Measurements from ENCODE around the gene DNMT3B.
"Not testable (repeated sequence)": the region's sequence is repeated elsewhere in the genome, so short reads cannot be mapped to it uniquely, and the experiment has no call there.

Gene DNMT3B

DNA sequence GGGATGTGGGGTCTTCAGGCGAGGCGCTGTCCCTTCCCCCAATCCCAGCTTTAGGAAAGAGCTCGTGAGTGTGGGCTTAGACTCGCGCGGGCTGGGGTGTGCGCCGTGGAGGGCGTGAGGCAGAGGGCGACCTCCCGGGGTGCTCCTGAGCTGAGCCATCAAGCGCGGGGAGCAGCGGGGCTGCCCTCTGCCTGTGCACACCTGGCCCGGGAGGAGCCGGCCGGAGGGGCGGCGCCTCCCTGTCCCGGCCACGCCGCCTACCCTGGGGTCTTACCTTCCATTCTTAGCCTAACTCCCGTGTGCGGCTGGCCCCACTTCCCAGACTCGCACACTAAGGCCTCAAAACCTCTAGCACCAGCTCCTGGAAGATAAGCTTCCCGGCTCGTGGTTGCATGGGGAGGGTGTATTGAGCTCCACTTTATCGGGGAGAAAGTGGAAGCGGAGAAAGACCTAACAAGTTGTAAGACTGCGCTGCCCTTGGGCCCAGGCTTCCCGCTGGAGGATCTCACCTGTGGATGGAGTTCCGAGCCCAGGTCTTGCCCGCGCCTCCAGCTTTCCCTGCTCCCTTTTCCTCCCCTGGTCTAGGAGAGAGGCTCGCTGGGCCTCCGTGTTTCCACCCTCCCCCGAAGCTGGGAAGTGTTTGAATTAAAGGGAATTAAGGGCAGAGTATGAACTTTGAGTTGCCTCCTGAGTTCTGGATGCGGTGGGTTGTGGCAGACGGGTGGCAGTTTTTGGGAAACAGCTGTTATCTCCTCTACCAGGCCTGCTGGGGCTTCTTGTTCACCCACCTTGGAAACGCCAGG, 1.2 kb downstream of the DNMT3B start:
- DNase-seq: peak in 1 of 3 donors; percentile 21

DNA sequence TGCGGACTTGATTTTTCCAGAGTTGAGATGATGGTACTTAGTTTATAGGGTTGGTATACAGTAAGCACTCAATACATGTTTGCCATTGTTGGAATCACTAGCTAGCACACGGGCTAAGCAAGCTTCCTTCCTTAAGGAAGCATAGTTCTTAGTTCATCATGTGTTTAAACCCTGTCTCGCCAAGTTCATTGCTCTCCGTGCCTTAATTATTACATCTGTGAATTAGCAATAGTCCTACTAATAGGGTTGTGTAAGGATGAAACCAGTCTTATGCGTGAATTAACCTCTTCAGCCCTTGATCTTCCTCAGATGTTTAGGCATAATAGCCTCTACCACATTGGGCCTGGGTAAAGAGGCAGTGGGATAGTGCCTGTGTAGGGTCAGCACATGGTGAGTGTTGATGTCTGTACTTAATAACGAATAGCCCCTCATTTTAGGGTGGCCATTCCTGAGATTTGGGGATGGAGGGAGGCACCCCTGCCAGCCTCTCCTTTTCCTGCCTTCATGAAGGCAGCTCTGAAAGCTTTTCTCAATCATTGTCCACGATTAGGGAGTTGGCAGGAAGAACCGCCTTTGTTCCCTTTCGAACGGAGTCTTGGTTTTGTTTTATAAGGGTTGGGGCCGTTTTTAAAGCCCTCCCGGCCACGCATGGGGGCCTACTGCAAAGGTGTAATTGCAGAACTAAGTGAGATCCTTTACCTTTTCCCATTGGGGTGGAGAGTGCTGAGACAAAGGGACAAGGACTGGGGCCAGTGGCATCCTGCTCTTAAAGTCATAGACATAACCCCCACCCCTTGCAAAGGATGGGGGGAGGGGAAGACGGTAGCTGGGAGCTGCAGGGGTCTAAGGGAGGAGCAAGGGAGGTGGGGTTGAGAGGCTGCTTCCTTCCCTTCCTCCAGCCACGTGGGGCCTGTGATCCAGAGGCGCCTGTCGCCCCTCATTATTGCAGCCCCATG, 2.1 kb downstream of the DNMT3B start:
- no peak for DNase-seq

DNA sequence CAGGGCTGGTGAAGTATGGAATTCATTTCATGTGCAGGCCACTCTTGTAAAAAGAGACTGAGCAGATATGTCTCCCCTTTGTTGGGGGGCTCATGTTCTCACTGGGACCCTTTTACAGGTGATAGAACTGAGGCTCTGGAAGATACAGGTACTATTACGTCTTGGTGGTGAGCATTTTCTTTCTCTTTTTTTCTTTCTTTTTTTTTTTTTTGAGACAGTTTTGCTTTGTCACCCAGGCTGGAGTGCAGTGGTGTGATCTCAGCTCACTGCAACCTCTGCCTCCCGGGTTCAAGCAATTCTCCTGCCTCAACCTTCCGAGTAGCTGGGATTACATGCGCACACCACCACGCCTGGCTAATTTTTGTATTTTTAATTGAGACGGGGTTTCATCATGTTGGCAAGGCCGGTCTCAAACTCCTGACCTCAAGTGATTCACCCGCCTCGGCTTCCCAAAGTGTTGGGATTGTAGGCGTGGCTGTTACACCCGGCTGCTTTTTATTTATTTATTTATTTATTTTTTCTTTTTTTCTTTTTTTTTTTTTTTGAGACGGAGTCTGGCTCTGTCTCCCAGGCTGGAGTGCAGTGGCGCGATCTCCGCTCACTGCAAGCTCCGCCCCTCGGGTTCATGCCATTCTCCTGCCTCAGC, 3.2 kb downstream of the DNMT3B start:
- not testable (repeated sequence) for DNase-seq

DNA sequence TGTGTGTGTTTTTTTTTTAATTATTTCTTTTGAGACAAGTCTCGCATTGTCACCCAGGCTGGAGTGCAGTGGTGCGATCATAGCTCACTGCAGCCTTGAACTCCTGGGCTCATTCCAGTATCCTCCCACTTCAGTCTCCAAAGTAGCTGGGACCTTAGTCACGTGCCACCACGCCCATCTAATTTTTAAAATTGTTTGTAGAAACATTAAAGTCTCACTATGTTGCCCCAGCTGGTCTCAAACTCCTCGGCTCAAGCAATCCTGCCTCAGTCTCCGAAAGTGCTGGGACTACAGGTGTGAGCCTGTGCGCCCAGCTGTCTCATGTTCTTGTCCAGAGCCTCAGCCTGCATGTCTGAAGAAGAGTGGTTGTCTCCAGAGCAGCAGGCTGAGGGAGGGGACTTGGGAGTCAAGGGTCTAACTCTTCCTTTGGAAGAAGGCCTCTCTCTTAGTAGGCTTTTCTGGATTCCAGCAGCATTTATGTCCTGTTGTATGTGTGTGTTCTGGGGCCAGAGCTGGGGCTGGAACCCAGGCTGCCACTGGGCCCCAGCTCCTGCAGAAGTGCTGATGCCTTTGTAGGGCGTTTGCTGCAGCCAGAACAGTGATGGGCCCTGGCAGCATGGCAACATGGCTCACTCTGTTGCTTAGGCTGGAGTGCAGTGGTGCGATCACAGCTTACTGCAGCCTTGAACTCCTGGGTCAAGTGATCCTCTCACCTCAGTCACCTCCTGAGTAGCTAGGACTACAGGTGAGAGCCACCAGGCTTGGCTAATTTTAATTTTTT, 5.4 kb downstream of the DNMT3B start:
- DNase-seq: no peak

DNA sequence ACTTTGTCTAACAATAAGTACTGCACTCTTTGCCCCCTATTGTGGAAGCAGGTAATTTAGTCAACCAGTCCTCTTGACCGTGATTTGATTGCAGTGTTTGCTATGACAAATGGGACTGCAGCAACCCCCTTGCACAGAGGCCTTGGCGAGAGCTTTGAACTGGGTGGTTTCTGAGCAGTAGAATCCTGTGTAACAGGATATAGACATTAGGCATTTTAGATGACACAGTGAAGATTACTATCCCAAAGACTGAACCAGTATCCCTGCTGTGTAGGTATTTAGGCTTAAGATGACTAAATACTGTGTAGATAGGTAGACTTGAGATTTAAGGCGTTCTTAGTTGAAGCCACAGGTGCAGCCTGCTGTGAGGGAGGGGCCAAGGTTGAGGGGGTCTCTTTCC, 9.9 kb downstream of the DNMT3B start:
- DNase-seq: no peak

DNA sequence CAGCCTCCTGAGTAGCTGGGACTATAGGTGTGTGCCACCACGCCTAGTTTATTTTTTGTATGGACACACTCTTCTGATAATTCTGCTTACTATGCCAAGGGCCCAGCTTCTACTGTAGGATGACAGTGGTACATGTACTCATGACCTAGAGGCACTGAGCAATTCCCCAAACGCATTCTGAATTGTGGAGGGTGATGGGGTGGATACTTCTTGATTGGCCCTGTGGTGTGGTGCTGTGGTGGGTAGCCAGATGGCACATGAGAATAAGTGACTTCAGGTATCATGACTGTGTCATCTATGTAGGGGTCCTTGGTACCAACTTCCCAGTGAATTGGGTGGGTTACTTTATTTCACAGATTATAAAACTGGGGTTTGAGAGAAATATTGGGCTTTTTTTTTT, 11.0 kb downstream of the DNMT3B start:
- no peak for DNase-seq

DNA sequence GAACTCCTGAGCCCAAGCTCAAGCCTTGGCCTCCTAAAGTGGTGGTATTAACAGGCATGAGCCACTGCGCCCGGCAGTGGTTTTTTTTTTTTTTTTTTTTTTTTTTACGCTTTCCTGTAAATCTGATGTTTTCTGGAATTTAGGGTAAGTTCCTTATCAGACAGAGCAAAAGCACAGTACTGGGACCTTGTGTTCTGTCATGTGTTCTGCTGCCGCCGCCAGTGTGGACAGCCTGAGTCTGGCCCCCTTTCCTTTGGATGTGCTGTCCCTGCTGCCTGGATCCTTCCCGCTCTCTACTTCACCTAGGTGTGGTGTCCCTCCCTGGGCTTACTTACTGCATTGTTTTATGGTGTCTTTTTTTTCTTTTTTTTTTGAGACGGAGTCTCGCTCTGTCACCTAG, 11.7 kb downstream of the DNMT3B start:
- no peak for DNase-seq

DNA sequence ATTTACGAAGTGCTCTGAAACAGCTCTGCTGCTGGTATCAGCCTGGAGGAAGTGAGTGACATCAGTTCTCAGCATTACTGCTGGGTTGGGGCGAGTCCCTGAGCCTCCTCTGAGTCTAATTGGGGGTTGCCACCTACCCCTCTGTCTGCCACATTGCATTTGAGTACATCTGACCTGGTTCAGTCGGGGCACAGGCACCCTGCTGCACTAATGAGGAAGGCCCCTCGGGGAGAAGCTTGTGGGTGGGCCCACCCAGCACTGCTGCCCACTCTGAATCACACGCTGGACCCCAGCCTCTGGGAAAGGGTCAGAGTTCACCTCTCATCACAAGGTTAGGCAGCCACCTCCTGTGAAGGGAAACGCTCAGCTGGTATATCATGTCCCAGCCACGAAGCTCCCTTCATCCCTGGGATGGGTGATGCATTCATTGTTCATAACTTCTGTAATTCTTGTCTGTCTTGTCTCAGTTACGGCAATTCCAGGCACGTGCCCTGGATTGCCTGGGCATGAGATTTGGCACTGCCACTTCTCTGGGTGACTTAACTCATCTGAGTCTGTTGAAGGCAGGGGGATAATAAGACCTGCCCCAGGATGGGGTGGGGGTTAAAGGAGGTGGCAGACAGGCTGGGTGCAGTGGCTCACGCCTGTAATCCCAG, 13.3 kb downstream of the DNMT3B start:
- DNase-seq: peak; percentile 38 to 40 (median 39)

DNA sequence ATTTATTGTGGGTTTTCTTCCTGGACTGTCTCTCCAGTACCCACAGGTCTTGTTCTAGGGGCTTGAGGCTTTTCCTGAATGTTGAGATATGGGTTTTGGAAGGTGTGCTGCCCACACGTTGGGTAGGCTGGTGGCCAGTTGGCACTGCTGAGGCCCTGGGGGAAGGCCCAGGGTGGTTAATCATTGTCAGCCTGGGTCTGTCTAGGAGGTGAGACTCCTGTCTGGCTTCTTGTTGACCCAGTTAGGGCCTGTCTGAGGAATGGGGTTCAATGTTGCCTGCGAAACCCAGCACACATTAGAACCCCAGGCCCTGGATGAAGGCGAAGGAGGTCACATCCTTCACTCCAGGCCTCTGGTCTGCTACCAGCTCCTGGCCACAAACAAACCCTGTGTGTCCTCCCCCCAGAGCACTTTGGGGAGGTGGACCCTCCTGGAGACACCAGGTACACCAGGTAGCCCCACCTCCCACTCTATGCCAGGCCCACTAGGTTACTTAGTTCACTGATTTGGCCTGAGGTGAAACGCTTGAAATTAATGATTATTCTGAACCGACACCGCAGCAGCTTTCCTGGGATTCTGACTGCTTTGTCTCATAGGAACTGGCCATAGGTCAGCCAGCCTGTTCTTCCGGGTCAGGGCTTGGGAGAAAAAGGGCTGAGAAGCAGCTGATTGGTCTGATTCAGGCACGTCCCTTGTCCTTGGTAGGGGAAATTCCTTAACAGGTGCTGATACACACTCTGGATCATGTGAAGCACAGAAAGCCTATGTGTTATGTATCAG, 15.2 kb downstream of the DNMT3B start:
- no peak for DNase-seq

DNA sequence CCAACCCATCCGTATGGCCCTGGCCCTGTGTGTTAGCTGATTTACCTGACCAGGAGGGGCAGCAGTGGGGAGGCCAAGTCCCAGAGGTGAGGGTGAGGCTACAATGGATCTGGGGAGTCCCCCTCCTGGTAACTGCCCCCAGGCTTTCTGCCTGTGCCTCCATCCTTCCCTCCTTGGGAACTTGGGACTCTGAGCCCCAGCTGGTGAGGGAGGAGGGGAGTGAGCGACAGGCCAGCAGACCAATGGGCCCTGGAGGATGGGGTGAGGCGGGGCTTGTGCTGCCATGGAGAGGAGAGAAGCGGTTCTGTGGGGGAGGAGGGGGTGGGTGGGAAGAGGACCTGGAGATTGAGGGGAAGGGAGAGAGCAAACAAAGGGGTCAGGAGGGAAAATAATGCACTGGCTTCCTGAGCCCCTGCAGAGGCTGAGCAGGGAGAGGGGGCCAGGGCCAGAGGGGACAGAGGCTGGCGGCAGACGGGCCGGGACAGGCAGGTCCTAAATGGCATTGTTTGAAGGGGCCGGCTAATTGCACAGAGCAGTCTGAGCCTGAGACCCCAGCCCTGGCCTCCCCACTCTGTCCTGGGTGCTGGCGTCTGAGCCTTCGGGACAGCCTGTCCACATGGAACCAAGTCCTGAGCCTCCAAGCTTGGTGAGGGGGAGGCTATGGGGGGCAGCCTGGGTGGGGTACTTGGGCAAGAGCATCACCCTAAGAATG, 17.5 kb downstream of the DNMT3B start:
- DNase-seq: no peak

DNA sequence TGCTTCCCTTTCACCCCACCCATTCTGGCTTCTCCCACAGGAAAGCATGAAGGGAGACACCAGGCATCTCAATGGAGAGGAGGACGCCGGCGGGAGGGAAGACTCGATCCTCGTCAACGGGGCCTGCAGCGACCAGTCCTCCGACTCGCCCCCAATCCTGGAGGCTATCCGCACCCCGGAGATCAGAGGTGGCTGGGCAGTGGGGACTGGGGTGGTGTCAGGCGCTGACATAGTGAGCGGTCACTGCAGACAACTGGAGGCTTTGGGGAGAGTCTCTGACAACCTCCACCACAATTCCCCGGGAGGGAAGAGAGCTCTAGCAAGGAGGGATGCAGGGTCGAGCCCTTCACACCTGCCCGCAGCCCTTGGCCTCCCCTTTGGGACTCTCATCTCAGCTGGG, 18.1 kb downstream of the DNMT3B start:
- no peak for DNase-seq

DNA sequence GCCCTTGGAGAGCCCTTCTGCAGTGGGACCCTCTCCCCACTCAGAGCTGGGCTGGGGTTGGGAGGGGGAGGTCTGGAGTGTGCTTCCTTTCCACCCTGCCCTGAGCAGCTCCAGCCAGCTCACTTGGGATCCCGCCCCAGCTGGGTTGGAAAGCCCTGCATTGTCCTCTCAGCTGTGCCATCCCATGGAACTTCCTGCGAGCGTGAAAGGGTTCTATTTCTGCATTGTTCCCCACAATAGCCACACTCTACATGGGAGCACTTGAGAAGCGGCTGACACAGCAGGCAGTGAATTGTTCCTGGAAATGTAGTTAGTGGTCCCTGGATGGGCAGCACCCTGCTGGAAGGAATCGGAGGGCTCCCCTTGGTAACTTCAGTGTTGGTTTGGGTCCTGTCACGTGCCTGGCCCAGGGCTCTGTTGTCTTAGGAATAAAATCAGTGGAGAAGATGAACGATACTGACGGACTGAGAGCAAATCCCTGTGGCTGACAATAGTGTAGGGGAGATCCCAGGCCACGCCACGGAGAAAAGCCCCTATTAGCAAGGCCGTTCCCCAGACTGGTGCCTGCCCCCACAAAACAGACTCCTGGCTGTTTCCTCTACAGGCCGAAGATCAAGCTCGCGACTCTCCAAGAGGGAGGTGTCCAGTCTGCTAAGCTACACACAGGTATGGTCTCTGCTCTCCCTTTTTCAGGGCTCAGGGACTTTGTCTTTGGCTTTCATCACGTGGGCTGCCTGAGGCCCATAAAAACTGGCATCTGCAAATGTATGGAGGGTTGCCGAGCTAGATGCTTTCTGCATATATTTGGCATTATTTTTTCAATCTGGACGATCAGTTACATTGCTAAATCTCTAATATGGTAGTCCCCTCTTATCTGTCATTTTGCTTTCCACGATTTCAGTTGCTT, 18.8 kb downstream of the DNMT3B start:
- DNase-seq: no peak

DNA sequence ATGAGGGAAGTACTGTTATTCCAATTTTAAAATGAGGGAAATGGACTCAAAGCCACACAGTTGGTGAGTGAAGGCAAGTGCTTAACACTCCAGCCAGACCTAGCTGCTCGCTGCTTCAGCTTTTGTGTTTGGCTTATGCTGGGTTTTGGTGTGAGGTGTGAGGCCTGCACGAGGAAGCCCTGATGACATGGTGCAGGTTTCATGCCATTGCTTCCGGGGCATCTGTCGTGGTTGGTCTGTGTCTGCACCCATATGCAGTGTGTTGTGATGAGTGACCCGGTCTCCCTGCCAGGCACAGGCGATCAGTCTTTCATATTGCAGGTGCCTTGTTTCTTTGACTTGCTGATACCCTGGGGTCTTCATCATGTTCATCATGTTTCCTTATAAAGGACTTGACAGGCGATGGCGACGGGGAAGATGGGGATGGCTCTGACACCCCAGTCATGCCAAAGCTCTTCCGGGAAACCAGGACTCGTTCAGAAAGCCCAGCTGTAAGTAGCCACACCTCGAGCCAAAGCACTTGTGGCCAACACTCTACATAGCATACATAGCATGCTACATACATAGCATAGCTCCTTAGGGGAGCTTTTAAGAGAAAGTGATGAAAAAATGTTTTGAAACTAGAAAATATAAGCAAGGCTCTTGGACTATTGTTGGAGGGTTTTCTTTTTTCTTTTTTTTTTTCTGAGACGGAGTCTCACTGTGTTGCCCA, 22.3 kb downstream of the DNMT3B start:
- no peak for DNase-seq

DNA sequence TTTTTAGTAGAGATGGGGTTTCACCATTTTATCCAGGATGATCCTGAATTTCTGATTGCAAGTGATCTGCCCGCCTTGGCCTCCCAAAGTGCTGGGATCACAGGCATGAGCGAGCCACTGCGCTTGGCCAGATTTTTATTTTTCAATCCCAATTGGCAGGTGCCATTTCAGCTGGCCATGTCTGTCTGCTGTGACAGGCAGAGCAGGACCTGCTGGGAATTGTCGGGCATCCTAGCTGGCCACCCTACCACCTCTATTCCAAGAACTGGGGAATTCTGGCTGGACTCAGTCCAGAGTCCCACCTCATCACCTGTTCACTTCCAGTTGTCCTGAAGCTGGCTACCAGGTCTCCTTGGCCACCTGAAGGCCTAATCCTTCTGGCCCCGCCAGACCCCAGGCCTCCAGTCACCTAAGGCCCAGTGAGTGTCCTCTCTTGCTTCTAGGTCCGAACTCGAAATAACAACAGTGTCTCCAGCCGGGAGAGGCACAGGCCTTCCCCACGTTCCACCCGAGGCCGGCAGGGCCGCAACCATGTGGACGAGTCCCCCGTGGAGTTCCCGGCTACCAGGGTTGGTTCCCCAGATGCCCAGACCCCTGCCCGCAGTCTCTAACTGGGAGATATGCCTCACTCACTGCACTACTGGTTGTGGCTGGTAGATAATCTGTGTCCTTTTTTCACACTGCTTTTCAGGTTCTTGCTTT, 24.0 kb downstream of the DNMT3B start:
- no peak for DNase-seq

DNA sequence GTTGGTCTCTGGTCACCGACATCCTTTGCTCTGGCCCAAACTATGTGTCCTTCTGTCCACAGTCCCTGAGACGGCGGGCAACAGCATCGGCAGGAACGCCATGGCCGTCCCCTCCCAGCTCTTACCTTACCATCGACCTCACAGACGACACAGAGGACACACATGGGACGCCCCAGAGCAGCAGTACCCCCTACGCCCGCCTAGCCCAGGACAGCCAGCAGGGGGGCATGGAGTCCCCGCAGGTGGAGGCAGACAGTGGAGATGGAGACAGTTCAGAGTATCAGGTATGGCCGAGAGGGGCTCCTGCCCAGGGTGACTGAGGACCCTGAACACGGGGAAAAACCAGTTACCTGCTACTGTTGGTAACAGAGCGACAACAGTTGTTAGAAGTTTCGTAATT, 25.0 kb downstream of the DNMT3B start:
- no peak for DNase-seq

DNA sequence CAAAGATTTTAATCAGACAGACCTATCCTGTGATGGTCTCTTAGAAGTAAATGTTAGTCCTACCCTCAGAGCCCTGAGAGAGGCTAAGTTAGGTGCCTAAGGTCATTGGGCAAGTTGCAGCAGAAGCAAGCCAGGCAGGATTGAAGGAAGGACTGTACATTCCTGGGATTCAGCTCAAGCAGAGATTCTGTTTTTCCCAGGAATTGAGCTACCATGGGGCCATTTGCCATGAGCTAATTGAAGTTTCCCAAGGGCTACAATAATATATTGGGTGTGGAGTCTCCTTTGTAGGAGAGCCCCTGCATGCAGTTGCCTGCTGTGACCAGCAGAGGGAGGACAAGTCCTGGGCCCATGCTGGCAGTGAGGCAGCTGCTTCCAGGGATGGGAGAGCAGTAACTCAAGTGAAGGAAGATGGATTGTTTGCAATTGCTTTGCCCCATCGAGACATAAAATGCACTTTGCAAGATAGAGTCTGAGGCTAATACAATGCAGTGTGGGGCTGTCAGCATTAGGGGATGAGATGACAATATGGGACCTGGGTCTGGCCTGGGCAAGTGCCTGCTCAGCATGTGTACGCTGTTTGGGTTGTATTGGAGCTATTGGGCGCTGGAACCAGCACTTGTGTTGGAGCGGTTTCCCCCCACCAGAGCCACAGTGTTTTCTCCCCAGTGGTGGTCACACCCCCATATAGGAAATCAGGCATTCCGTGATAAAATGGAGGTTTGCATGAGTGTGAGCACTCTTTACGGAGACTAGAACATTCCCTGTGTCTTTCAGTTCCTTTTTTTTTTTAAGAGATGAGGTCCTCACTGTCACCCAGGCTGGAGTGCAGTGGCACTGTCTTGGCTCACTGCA, 27.9 kb downstream of the DNMT3B start:
- peak; percentile 72 to 86 (median 82) for DNase-seq

DNA sequence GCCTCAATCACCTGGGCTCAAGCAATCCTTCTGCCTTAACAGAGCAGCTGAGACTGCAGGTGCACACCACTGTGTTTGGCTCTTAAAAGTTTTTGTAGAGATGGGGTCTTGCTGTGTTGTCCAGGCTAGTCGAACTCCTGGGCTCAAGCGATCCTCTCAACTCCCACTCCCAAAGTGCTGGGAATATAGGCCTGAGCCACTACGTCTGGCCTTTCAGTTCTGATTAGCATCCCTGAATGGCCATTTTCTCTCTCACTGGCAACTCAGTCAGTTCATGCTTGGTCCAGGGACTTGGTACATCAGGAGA, 28.5 kb downstream of the DNMT3B start:
- DNase-seq: no peak
